Testis (tissue), 2 donors: ENCODE results near the gene BPIFB2.

Experiments
- POLR2A ChIP-seq: fragments of 450-650 bp; IDR thresholded peaks from one replicate; pipeline ENCODE4 v1.6.1; 2017; ENCODE audit warnings: antibody characterized with exemption, mild to moderate bottlenecking, moderate library complexity
- TF ChIP-seq, protein P1 (sequence below), 3 experiments: fragments of 450-650 bp in 2 of 3; fragments of 200-600 bp in 1 of 3; sonication (generic) in 1 of 3; IDR thresholded peaks; one replicate each; pipeline ENCODE4 v1.5.1; 2016 to 2019; ENCODE audit warnings: antibody characterized with exemption in 3 of 3, mild to moderate bottlenecking in 2 of 3, moderate library complexity in 1 of 3

DNA sequence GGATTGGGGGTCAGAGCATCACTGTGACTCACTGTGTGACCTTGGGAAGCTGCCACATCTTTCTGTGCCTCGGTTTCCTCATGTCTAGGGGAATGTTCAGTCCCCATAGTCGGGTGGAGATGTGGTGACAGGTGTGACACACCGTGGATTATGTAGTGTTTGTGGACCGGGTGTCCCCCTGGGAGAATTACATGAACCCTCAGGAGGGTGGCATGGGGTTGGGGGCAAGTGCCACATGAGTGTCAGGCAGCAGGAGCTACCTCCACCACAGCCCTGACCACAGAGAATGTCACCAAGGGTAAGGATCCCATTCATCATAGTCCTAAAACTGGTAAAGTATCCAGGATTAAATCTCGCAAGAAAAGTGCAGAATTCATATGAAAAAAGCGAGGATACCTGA lies 26.5 kb upstream of the BPIFB2 start:
- TF ChIP-seq, protein P1, sequence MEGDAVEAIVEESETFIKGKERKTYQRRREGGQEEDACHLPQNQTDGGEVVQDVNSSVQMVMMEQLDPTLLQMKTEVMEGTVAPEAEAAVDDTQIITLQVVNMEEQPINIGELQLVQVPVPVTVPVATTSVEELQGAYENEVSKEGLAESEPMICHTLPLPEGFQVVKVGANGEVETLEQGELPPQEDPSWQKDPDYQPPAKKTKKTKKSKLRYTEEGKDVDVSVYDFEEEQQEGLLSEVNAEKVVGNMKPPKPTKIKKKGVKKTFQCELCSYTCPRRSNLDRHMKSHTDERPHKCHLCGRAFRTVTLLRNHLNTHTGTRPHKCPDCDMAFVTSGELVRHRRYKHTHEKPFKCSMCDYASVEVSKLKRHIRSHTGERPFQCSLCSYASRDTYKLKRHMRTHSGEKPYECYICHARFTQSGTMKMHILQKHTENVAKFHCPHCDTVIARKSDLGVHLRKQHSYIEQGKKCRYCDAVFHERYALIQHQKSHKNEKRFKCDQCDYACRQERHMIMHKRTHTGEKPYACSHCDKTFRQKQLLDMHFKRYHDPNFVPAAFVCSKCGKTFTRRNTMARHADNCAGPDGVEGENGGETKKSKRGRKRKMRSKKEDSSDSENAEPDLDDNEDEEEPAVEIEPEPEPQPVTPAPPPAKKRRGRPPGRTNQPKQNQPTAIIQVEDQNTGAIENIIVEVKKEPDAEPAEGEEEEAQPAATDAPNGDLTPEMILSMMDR (IDR thresholded peaks at IDR 0.05), result no peak
- no peak for TF ChIP-seq POLR2A
